Stimulated activated CD4-positive, alpha-beta T cell treated with anti-CD3 and anti-CD28 coated beads, Interleukin-12 subunit alpha, Interleukin-12 subunit beta, amount 100 ng/mL, for 24 hours (primary cell): ENCODE measurements around the gene STIM2.

Experiments
- DNase-seq, 2 experiments: peaks; one replicate each; pipeline ENCODE4 v3.0.0-alpha.2; 2020; ENCODE audit warnings: low read depth in 2 of 2

The STIM2 gene

GRCh38 chr4:26900765-26901164 is 40.1 kb downstream of the STIM2 start:
- no peak for DNase-seq

- no peak for DNase-seq
Observed at GRCh38 chr4:26905172-26905571, 44.5 kb downstream of the STIM2 start.

DNA sequence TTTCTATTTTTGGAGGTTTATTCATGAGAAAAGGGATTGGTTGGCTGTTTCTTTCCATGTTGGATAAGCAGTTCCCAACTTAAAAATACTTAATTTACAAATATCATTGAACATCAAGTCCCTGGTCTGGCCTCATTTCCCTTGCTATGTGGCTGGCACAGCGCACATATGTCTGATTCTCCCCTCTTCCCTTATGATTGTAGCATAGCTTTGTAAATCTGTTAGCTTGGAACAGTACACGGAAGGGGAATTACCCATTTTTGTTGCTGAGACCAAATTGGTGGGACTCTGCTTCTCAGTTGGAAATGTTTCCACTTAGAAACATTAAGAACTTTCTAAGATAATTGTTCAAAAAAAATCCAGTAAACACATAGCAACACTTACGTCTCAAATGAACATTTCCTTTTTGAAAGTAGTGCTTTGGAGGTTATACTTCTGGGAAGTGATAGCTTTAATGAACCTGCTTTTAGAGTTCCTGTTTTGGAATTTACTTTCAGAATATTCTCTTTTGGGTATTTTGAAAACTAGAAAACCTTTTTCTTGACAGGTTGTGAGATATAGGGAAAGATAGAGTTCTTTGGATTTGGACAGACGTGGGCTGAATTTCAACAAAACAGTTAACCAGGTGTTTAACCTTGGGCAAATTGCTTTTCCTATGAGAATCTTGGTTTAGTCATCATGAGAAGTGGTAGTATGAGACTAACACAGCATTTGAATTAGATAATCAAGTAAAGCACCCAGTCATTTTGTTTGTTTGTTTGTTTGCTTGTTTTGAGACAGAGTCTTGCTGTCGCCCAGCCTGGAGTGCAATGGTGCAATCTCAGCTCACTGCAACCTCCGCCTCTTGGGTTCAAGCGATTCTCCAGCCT is 47.3 kb downstream of the STIM2 start:
- no peak for DNase-seq

DNA sequence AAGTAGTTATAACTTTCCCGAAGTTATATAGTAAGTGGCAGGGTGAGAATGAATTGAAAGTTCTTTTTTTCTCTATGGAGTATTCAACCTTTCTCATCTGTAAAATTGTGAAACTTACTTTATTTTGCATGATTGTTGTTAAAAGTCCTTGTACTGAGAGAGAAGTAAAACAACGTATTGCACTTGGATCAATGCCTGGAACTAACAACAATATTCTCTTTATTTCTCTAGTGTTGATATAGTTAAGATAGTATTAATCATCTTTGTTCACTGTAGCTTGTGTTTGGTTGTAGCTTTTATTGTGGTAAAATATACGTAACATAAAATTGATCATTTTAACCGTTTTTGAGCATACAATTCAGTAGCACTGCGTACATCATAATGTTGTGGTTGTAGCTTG is 48.7 kb downstream of the STIM2 start:
- DNase-seq, result no peak

DNA sequence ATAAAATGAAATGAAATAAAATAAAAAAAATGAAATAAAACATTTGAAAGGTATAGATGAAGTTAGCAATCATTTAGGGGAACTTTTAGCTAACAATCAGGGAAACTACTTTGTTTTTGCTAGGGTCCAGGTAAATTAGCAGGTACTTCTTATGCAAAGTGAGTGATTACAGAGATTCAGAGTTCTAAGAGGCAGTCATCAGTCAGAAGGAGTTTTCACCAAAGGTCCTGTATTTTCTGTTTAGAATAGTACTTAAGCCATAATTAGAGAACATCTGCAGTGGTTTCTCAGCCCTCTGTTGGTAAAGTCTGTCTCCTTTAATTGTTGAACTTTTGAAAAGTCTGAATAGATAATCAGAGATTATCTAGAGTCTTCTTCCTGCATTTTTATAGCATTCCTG is 50.6 kb downstream of the STIM2 start:
- DNase-seq, result no peak

DNA sequence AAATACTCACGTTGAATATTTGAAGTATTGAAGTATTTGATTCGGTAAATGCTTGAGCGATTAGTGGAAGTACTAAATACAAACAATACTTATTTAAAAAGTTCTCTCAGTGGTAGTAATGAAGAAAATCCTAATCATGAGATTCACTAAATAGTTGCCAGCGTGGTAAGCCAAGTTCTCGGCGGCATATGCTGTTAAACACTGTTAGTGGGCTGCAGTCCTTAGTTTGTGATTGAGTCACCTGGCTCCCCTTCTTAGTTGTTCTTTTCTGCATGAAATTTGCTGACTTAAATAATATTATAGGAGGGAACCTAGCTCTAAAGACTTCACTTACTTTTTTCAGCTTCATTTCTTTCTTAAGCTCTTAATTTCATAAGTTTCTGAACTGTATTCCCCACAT is 51.4 kb downstream of the STIM2 start:
- DNase-seq, result no peak

DNA sequence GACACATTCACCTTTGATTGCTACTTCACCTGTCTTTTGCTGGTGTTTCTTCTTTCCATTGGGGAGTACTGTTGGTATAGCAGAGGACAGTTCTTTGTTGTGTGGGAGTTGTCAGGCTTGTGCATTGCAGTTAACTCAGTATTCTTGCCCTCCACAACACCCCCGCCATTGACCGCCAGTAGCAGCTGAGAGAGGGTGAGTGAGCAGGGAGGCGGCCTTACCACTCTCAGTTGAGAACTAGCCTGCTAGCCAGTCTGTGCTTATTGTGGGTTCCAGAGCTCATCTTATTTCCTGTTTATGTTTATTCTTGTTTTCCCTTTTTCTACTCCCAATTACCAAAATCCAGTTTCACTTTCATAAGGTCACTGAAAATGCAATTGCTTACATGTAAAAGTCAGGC is 52.2 kb downstream of the STIM2 start:
- no peak for DNase-seq

- DNase-seq, result no peak
Observed at GRCh38 chr4:26916195-26916594, 55.6 kb downstream of the STIM2 start.

- no peak for DNase-seq
Observed at GRCh38 chr4:26930964-26931363, 70.3 kb downstream of the STIM2 start.

DNA sequence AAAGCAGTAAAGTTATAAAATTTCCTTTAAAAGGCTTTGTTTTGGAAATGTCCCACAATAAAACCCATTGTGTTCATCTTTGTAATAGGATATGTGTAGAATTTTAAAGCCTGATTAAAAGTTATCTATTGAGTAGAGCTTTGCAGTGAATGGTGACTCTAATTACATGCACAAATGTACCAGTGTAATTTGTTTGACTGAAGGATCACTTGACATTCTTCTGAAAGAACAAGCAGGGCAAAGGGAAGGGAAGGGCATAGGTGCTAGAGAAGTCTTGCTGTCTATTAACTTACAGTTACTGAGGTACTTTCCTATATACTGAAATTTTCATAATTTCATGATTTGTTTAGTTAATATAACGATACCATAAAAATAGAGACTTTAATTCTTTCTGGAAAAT is 70.8 kb downstream of the STIM2 start:
- DNase-seq, result no peak

- DNase-seq, result no peak
Observed at GRCh38 chr4:26931966-26932365, 71.3 kb downstream of the STIM2 start.

DNA sequence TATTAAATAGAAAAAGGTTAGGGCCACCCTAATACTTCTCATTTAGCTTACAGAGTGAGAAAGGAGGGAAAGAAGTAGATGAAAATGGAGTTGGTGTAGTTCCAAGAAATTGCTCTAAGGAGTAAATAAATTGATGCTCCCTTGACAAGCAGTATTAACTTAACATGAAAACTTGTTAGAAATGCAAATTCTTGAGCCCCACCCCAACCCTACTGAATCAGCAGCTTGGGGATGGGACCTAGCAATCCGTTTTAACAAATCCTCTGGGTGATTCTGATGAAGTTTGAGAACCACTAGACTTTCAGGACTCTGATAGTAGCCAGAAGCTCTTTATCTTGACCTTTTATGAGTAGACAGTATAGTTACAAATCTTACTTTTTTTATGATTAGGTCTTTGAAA is 74.8 kb downstream of the STIM2 start:
- no peak for DNase-seq

DNA sequence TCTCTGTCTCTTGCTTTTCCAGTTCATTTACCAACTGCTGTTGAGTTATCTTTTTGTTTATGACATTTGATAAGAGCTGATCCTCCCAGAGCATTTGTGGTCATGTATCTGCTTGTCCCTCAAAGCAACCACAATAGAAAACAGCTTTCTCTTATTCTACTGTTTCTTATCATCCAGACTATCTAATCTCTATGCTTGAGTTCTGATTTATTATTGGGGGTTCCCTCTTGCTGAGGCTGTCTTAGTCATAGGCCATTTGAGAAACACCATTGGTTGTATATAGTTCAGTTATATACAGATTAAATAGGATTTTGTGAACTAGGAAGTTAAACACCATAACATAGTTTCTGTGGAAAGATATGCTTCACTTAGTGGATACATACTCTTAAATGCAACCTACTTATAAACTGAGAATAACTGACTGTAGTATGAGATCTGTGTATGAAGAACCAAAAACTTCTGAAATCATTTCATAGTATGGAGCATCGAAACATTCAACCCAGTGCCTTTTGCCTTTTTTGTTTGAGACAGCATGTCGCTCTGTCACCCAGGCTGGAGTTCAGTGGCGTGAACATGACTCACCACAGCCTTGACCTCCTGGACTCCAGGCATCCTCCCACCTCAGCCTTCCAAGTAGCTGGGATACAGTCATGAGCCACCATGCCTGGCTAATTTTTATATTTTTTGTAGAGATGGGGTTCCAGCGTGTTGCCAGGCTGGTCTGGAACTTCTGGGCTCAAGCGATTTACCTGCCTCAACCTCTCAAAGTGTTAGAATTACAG is 75.8 kb downstream of the STIM2 start:
- DNase-seq, result no peak

DNA sequence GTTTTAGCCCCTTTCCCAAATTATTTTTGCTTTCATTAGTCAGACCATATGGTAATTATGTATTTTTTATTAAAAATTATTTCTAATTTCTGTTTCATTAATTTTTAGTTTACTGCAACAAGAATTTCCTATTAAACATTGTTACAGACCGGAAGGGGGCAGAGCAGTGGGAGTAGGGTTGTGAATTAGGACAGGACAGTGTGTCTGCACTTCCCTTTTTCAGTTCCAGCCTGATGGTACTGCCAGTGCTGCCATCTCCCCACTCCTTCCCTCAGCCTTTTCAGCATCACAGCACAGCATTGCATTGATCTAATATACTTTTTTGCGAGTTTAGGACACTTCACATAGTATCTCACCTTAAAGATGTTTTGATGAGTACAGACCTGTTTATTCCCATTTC is 76.5 kb downstream of the STIM2 start:
- DNase-seq, result no peak

- no peak for DNase-seq
Observed at GRCh38 chr4:26937567-26937966, 76.9 kb downstream of the STIM2 start.

DNA sequence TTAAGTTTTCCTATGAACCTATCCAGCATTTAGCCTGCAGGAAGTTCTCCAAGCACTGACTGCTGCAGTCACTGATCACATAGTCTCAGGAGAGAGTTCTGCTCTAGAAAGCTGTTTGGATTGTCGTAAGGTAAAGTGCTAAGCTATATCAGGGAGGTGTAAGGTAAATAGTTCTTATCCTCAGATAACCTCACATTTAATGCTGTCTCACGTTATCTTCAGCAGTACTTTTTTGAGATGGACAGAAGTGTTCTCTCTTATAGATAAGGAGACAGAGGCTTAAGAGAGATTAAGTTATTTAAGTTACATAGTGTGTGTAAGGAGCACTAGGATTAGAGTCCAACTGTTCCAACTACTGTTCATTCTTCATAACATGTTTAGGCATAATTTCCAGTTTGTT is 77.9 kb downstream of the STIM2 start:
- no peak for DNase-seq

DNA sequence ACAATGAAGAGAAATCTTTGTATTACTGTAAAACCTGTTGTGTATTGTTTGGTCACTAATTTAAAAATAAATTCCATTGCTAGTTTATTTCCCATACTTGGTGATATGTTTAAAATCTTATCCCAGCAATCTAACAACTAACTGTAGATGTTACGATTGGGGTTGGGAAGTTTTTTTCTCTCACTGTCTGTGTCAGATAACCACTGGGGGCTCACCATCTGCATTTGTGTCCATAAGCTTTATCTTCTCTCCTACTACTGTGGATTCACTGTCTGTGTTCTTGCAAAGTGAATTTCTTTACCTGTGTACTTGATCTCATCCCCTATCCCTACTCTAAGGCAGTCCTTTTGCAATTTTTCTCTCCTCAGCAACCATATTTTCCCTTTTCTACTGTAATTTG is 81.3 kb downstream of the STIM2 start:
- DNase-seq, result no peak

GRCh38 chr4:26942871-26943270 is 82.2 kb downstream of the STIM2 start:
- DNase-seq, result no peak

- no peak for DNase-seq
Observed at GRCh38 chr4:26943391-26943790, 82.8 kb downstream of the STIM2 start.

DNA sequence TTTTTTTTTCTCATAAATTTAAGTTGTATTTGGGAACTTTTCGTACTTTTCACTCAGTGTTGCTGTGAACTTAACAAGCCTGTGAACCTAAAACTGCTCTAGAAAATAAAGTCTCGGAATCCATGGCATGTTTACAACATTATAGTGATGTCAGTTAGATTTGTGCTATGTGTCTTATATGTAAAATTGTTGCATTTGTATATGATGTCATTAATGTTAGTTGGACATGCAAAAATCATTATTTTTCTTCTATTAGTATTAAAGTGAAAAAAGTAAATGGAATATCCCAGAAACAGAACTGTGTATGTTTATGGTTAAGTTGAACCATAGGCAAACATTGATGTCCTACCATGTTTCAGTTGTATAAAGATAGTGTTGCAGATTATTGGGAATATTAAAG is 85.2 kb downstream of the STIM2 start:
- no peak for DNase-seq

DNA sequence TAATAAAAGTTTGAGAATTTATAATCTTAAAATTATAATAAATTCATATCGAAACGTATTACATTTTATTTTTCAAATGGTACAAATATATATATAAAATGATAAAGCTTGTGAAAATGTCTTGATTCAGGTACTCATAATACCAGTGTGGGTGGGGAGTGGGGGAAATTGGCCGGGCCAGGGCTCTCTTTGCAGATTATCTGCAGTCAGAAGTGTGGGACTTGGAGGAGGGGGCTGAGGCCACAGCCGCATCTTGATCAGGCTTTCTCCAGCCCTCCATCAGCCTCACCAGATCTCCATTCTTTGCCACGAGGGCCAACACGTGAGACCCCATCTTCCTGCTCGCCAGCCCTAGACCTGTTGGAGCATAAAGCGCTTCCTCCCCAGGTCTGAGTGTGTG is 86.7 kb downstream of the STIM2 start:
- DNase-seq, result no peak

GRCh38 chr4:26950446-26950845 is 89.8 kb downstream of the STIM2 start:
- DNase-seq, result no peak

- DNase-seq, result no peak
Observed at GRCh38 chr4:26952891-26953290, 92.2 kb downstream of the STIM2 start.
